GM21360 (cell line): ENCODE results near the gene NPHS2.

Experiments used
- ATAC-seq: cut with Tn5 transposase; IDR thresholded peaks from one replicate; pipeline ENCODE4 v1.9.1; 2021; ENCODE audit warnings: mild to moderate bottlenecking, moderate library complexity; ENCODE audit not compliant: unreplicated experiment

NPHS2 gene

GRCh38 chr1:179575497-179576314 is at the start of gene NPHS2:
Gene NPHS2 (minus strand): TSS chr1:179575948. CDS start chr1:179575864, 84 bp downstream.
- no peak for ATAC-seq

GRCh38 chr1:179612361-179612760 is 36.6 kb upstream of the NPHS2 start:
- ATAC-seq = no peak

GRCh38 chr1:179601093-179601492 is 25.3 kb upstream of the NPHS2 start:
- ATAC-seq = no peak

- no peak for ATAC-seq
These were observed 24.0 kb upstream of the NPHS2 start for GRCh38 chr1:179599623-179600249.

- ATAC-seq = no peak
These were observed 22.9 kb upstream of the NPHS2 start for GRCh38 chr1:179598631-179599030.

GRCh38 chr1:179591592-179592580 is 16.1 kb upstream of the NPHS2 start, which contains the start of gene TDRD5:
Gene TDRD5 (plus strand): TSS chr1:179591832. CDS start chr1:179592616, 784 bp downstream.
- no peak for ATAC-seq

GRCh38 chr1:179591253-179591591 is 15.5 kb upstream of the NPHS2 start:
- ATAC-seq = no peak

- no peak for ATAC-seq
These were observed 14.9 kb upstream of the NPHS2 start for GRCh38 chr1:179590671-179591070.

- no peak for ATAC-seq
These were observed 13.8 kb upstream of the NPHS2 start for GRCh38 chr1:179589509-179589908.

GRCh38 chr1:179588425-179589024 is 12.8 kb upstream of the NPHS2 start:
- no peak for ATAC-seq

GRCh38 chr1:179587336-179587735 is 11.6 kb upstream of the NPHS2 start:
- ATAC-seq = no peak

GRCh38 chr1:179586107-179586823 is 10.5 kb upstream of the NPHS2 start:
- no peak for ATAC-seq

- no peak for ATAC-seq
These were observed 8.1 kb upstream of the NPHS2 start for GRCh38 chr1:179583771-179584320.

GRCh38 chr1:179576509-179576908 is 761 bp upstream of the NPHS2 start:
- no peak for ATAC-seq

- ATAC-seq = no peak
These were observed 17.7 kb downstream of the NPHS2 start for GRCh38 chr1:179558078-179558477.

GRCh38 chr1:179554427-179554826 is 21.3 kb downstream of the NPHS2 start:
- no peak for ATAC-seq

GRCh38 chr1:179550746-179551682 is 24.7 kb downstream of the NPHS2 start:
- ATAC-seq = no peak

- ATAC-seq = no peak
These were observed 26.4 kb downstream of the NPHS2 start for GRCh38 chr1:179549368-179549700.
